Uterus (tissue), 2 donors: ENCODE measurements around the gene MRPS7.

Experiments
- POLR2A ChIP-seq, 2 donors: fragments of 450-650 bp; IDR thresholded peaks; one replicate each; pipeline ENCODE4 v1.6.1; 2016; ENCODE audit warnings: antibody characterized with exemption in 2 of 2, mild to moderate bottlenecking in 1 of 2, moderate library complexity in 1 of 2
- TF ChIP-seq, protein P1 (sequence below), 4 experiments: fragments of 200-600 bp in 2 of 4; fragments of 450-650 bp in 2 of 4; sonication (generic) in 2 of 4; IDR thresholded peaks; one replicate each; pipeline ENCODE4 v1.5.1; 2016 to 2019; ENCODE audit warnings: antibody characterized with exemption in 4 of 4, mild to moderate bottlenecking in 2 of 4, moderate library complexity in 1 of 4

DNA sequence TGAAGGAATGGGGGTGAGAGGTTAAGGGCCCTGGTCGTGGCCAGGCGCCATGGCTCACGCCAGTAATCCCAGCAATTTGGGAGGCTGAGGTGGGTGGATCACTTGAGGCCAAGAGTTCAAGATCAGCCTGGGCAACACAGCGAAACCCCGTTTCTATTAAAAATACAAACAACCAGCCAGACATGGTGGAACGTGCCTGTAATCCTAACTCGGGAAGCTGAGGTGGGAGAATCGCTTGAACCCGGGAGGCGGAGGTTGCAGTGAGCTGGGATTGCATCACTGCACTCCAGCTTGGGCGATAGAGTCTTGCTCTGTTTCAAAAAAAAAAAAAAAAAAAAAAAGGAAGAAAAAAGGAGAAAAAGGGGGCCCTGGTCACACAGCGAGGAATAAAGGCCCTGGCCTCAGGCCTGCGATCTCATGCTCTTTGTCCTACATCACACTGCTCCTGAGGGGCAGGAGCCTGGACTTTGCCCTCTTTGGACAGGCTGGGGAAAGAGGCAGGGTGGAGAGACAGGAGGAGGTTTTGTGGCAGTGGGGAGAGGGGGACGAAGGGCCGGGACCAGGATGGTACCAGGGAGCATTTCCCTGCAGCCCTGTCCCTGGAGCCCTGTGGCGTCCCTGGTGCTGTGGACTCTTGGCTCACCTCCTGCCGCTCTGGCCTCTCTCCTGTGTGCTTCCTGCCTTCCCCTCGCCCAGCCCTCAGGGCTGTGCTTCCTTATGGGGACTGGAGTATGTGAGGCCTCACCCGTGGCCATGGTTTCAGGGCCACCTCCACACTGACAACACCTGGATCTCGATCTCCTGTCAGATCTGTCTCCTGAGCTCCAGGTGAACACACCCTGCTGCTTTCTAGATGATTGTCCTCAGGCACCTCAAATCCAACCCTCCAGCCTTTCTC is 47.3 kb downstream of the MRPS7 start:
- no peak for TF ChIP-seq POLR2A (IDR thresholded peaks at IDR 0.05)
- TF ChIP-seq, protein P1, sequence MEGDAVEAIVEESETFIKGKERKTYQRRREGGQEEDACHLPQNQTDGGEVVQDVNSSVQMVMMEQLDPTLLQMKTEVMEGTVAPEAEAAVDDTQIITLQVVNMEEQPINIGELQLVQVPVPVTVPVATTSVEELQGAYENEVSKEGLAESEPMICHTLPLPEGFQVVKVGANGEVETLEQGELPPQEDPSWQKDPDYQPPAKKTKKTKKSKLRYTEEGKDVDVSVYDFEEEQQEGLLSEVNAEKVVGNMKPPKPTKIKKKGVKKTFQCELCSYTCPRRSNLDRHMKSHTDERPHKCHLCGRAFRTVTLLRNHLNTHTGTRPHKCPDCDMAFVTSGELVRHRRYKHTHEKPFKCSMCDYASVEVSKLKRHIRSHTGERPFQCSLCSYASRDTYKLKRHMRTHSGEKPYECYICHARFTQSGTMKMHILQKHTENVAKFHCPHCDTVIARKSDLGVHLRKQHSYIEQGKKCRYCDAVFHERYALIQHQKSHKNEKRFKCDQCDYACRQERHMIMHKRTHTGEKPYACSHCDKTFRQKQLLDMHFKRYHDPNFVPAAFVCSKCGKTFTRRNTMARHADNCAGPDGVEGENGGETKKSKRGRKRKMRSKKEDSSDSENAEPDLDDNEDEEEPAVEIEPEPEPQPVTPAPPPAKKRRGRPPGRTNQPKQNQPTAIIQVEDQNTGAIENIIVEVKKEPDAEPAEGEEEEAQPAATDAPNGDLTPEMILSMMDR (IDR thresholded peaks at IDR 0.05) = no peak
